H9 (cell line): ENCODE results near the gene P2RX7. TPM values are rescaled to one million over a fixed set of nuclear protein-coding genes. Genes with fewer than 3 reads are reported as not detected.

Experiments
- DNase-seq: peaks from one replicate; pipeline ENCODE4 v3.0.0-alpha.2; 2017
- H2AFZ ChIP-seq: one replicate; pipeline ENCODE4 v1.6.1; 2013; ENCODE audit warnings: mild to moderate bottlenecking, low read length, control low read depth, moderate library complexity
- H2AK5ac ChIP-seq: 2 replicates; pipeline ENCODE4 v1.6.1; 2013; ENCODE audit warnings: low read length, control low read depth, mixed read lengths; ENCODE audit not compliant: insufficient read length
- H2BK120ac ChIP-seq: one replicate; pipeline ENCODE4 v1.6.1; 2013; ENCODE audit warnings: low read depth, mild to moderate bottlenecking, low read length, control low read depth, inconsistent platforms; ENCODE audit not compliant: poor library complexity, severe bottlenecking
- H2BK12ac ChIP-seq: 2 replicates; pipeline ENCODE4 v1.6.1; 2013; ENCODE audit warnings: low read length, control low read depth, mixed read lengths, low read depth; ENCODE audit not compliant: insufficient read length
- H2BK15ac ChIP-seq: 2 replicates; pipeline ENCODE4 v1.6.1; 2013; ENCODE audit warnings: low read depth, low read length, control low read depth
- H2BK20ac ChIP-seq: one replicate; pipeline ENCODE4 v1.6.1; 2013; ENCODE audit warnings: low read depth, mild to moderate bottlenecking, low read length, control low read depth, inconsistent platforms; ENCODE audit not compliant: poor library complexity, severe bottlenecking
- H2BK5ac ChIP-seq: 2 replicates; pipeline ENCODE4 v1.6.1; 2013; ENCODE audit warnings: low read length, control low read depth, mixed read lengths; ENCODE audit not compliant: insufficient read length
- H3K14ac ChIP-seq: 2 replicates; pipeline ENCODE4 v1.6.1; 2013; ENCODE audit warnings: low read length, control low read depth; ENCODE audit not compliant: insufficient read depth
- H3K18ac ChIP-seq: 2 replicates; pipeline ENCODE4 v1.6.1; 2013; ENCODE audit warnings: low read depth, mild to moderate bottlenecking, mixed read lengths, low read length, control low read depth; ENCODE audit not compliant: insufficient read length
- H3K23ac ChIP-seq: 2 replicates; pipeline ENCODE4 v1.6.1; 2013; ENCODE audit warnings: low read length, control low read depth, mixed read lengths, low read depth; ENCODE audit not compliant: insufficient read length
- H3K23me2 ChIP-seq: 2 replicates; pipeline ENCODE4 v1.6.1; 2013; ENCODE audit warnings: low read depth, mild to moderate bottlenecking, mixed read lengths, low read length, control low read depth; ENCODE audit not compliant: insufficient read length, poor library complexity, severe bottlenecking
- H3K27ac ChIP-seq: 2 replicates; pipeline ENCODE4 v1.5.1; 2013; ENCODE audit warnings: low read length, control low read depth, mixed read lengths, low read depth; ENCODE audit not compliant: insufficient read length
- H3K27me3 ChIP-seq: 2 replicates; pipeline ENCODE4 v1.6.1; 2013; ENCODE audit warnings: low read length, control low read depth, inconsistent platforms; ENCODE audit not compliant: insufficient read depth
- H3K4ac ChIP-seq: 2 replicates; pipeline ENCODE4 v1.6.1; 2013; ENCODE audit warnings: low read depth, mild to moderate bottlenecking, control low read depth, inconsistent platforms, low read length, moderate library complexity
- H3K4me1 ChIP-seq: 2 replicates; pipeline ENCODE4 v1.6.1; 2013; ENCODE audit warnings: low read length, control low read depth, inconsistent platforms; ENCODE audit not compliant: insufficient read depth
- H3K4me2 ChIP-seq: 2 replicates; pipeline ENCODE4 v1.6.1; 2013; ENCODE audit warnings: low read length, control low read depth, mixed read lengths; ENCODE audit not compliant: insufficient read length, insufficient read depth
- H3K56ac ChIP-seq: 2 replicates; pipeline ENCODE4 v1.6.1; 2013; ENCODE audit warnings: low read depth, mild to moderate bottlenecking, mixed read lengths, low read length, control low read depth; ENCODE audit not compliant: insufficient read length
- H3K79me1 ChIP-seq: 2 replicates; pipeline ENCODE4 v1.6.1; 2013; ENCODE audit warnings: low read depth, mild to moderate bottlenecking, moderate library complexity, low read length, control low read depth, inconsistent platforms; ENCODE audit not compliant: insufficient read depth, poor library complexity, severe bottlenecking
- H3K79me2 ChIP-seq: 2 replicates; pipeline ENCODE4 v1.6.1; 2013; ENCODE audit warnings: low read length, control low read depth, inconsistent platforms; ENCODE audit not compliant: insufficient read depth
- H3K9ac ChIP-seq: 2 replicates; pipeline ENCODE4 v1.6.1; 2013; ENCODE audit warnings: low read length, control low read depth, mixed read lengths; ENCODE audit not compliant: insufficient read length; ENCODE audit errors: extremely low read depth
- H3K9me3 ChIP-seq: one replicate; pipeline ENCODE4 v1.6.1; 2013; ENCODE audit warnings: low read depth, low read length, inconsistent platforms; ENCODE audit not compliant: control insufficient read depth
- H3T11ph ChIP-seq: one replicate; pipeline ENCODE4 v1.6.1; 2013; ENCODE audit warnings: mild to moderate bottlenecking, low read length, control low read depth, inconsistent platforms
- H4K20me1 ChIP-seq: one replicate; pipeline ENCODE4 v1.6.1; 2013; ENCODE audit not compliant: control insufficient read depth, insufficient read length, insufficient read depth
- H4K5ac ChIP-seq: 2 replicates; pipeline ENCODE4 v1.6.1; 2013; ENCODE audit warnings: low read depth, mild to moderate bottlenecking, mixed read lengths, low read length, control low read depth; ENCODE audit not compliant: insufficient read length
- H4K8ac ChIP-seq: replicated peaks from 2 replicates; pipeline ENCODE4 v1.6.1; 2013; ENCODE audit warnings: low read length, control low read depth, mixed read lengths, low read depth; ENCODE audit not compliant: insufficient read length
- H4K91ac ChIP-seq: 2 replicates; pipeline ENCODE4 v1.6.1; 2013; ENCODE audit warnings: low read depth, mild to moderate bottlenecking, moderate library complexity, mixed read lengths, low read length, control low read depth; ENCODE audit not compliant: insufficient read length
- H3K27ac Mint-ChIP-seq, 3 experiments: 2 replicates in 2 of 3; 3 replicates in 1 of 3; pipeline ENCODE4 v1.8.0; 2020 to 2021; ENCODE audit warnings: mixed read lengths in 3 of 3, mild to moderate bottlenecking in 1 of 3, moderate library complexity in 1 of 3
- H3K27me3 Mint-ChIP-seq: 2 replicates; pipeline ENCODE4 v1.8.0; 2021; ENCODE audit warnings: low read depth, mild to moderate bottlenecking, moderate library complexity, mixed read lengths
- H3K36me3 Mint-ChIP-seq, 3 experiments: 2 replicates in 2 of 3; 3 replicates in 1 of 3; pipeline ENCODE4 v1.8.0; 2020 to 2021; ENCODE audit warnings: low read depth in 3 of 3, mixed read lengths in 3 of 3; ENCODE audit not compliant: insufficient read depth in 1 of 3
- H3K4me1 Mint-ChIP-seq, 2 experiments: 2 replicates each; pipeline ENCODE4 v1.8.0; 2020; ENCODE audit warnings: mixed read lengths in 2 of 2
- H3K4me3 Mint-ChIP-seq, 2 experiments: 2 replicates in 1 of 2; 3 replicates in 1 of 2; pipeline ENCODE4 v1.8.0; 2020 to 2021; ENCODE audit warnings: mild to moderate bottlenecking in 2 of 2, mixed read lengths in 2 of 2, moderate library complexity in 1 of 2
- H3K9me3 Mint-ChIP-seq, 2 experiments: 2 replicates in 1 of 2; 3 replicates in 1 of 2; pipeline ENCODE4 v1.8.0; 2020; ENCODE audit warnings: mild to moderate bottlenecking in 2 of 2, mixed read lengths in 2 of 2, moderate library complexity in 1 of 2
- CTCF ChIP-seq: fragments of 200-600 bp; sonication (generic); conservative IDR thresholded peaks from 3 replicates; pipeline ENCODE4 v1.8.0; 2021; ENCODE audit warnings: antibody characterized with exemption, mild to moderate bottlenecking
- WGBS: extraction: QIAGEN DNeasy Blood & Tissue Kit; methylation state at CpG from one replicate; pipeline ENCODE4 v1.1.7; 2013; ENCODE audit warnings: missing lambda C conversion rate, low lambda C conversion rate, mixed read lengths; ENCODE audit not compliant: insufficient read length; ENCODE audit errors: extremely low coverage; 5-methylcytosine and 5-hydroxymethylcytosine counted together
- total RNA-seq: library from RNA; stranded (reverse); gene quantifications from 2 replicates; pipeline ENCODE4 v1.2.1, GENCODE V29; 2021

P2RX7 gene
- total RNA-seq, 1 experiment from 2014 or later, result 0.09 TPM

GRCh38 chr12:121087467-121088194 lies 45.0 kb upstream of the P2RX7 start:
- no peak overlapping the region for H2BK5ac ChIP-seq
- H4K91ac ChIP-seq, result no peak overlapping the region
- no peak overlapping the region for H3K18ac ChIP-seq
- no peak overlapping the region for H2AFZ ChIP-seq
- no peak for TF ChIP-seq CTCF
- Mint-ChIP-seq H3K27ac (no peak overlapping the region), H3K36me3 (no peaks in the 10 kb centered on the region), H3K9me3 (no peaks in the 10 kb centered on the region), H3K27me3 (peaks cover 9% of the 10 kb centered on the region), H3K4me1 (peaks cover 18 to 25% of the 10 kb centered on the region in 2 experiments), H3K4me3 (no peak overlapping the region)
- no peak overlapping the region for H3K4me2 ChIP-seq
- H3K4ac ChIP-seq, result no peak overlapping the region
- H3K79me1 ChIP-seq, result no peaks in the 10 kb centered on the region
- no peaks in the 10 kb centered on the region for H4K20me1 ChIP-seq
- no peaks in the 10 kb centered on the region for H3K9me3 ChIP-seq
- 0 out of 2 replicates have a peak, but pooled peaks cover 2% of the 10 kb centered on the region for H3K4me1 ChIP-seq
- DNase-seq, result no peak
- H3K9ac ChIP-seq, result no peak overlapping the region
- H2BK12ac ChIP-seq, result no peak overlapping the region
- H2AK5ac ChIP-seq, result no peak overlapping the region
- no peak overlapping the region for H4K5ac ChIP-seq
- WGBS, result no CpG with 5 or more reads among the region's 11 CpGs
- no peak overlapping the region for H2BK20ac ChIP-seq
- H2BK15ac ChIP-seq, result no peak overlapping the region
- H3K23ac ChIP-seq, result no peak overlapping the region
- no peaks in the 10 kb centered on the region for H3K27me3 ChIP-seq
- no peak overlapping the region for H3K27ac ChIP-seq
- H3K56ac ChIP-seq, result no peak overlapping the region
- H3K79me2 ChIP-seq, result no peaks in the 10 kb centered on the region
- H3T11ph ChIP-seq, result no peak overlapping the region
- H3K23me2 ChIP-seq, result no peaks in the 10 kb centered on the region
- H2BK120ac ChIP-seq, result no peak overlapping the region
- H4K8ac ChIP-seq, result no peak overlapping the region
- H3K14ac ChIP-seq, result no peak overlapping the region
